Measurements from ENCODE around the gene SIAE. TPM values are rescaled to one million over a fixed set of nuclear protein-coding genes. Genes with fewer than 3 reads are reported as not detected.

Gene SIAE
- polyA plus RNA-seq, 1 experiment = 42.1 TPM

DNA sequence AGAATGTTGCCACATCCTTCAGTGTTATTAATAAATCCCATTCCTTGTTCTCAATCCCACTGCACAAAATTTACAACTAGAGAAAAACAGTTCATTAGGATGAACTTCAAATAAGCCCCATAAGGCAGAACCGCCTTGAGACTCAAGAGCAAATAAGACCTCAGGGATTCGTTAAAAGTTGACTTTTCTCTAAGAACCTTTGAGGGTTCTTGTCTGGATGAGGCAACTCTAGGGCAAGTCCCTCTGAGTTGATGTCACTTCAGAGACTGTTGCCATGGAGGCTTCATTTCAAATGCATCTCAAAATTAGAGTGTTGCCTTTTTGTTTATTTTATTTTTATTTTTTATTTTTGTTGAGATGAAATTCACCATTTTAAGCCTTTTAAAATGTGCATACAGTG is 82.1 kb downstream of the SIAE start:
- Histone ChIP-seq H3K27me3 (ENCODE audit: control insufficient read depth, insufficient read depth, low read length) (no peaks in the 10 kb centered on the region), H3K36me3 (ENCODE audit: control insufficient read depth, insufficient read depth, low read length) (no peaks in the 10 kb centered on the region), H3K4me3 (ENCODE audit: low read depth, low read length) (no peak overlapping the region)
- no peak for TF ChIP-seq CTCF (IDR thresholded peaks at IDR 0.05; ENCODE audit: insufficient read depth, low read depth, low read length)
- ChIA-PET POLR2A (no interaction called here), CTCF (no interaction called here)
- DNase-seq (ENCODE audit: low read depth) = no peak

- ChIA-PET CTCF (interaction anchor here (0.6 to 2.3 kb wide), 10 partner anchors 10 to 515 kb away, joined by 3 to 15 read pairs (median 4); no protein-coding TSS in a partner anchor), POLR2A (no interaction called here)
- Histone ChIP-seq H3K4me3 (ENCODE audit: low read depth, low read length) (no peak overlapping the region), H3K36me3 (ENCODE audit: control insufficient read depth, insufficient read depth, low read length) (no peaks in the 10 kb centered on the region), H3K27me3 (ENCODE audit: control insufficient read depth, insufficient read depth, low read length) (no peaks in the 10 kb centered on the region)
- peak; percentile 74 for TF ChIP-seq CTCF (IDR thresholded peaks at IDR 0.05; ENCODE audit: insufficient read depth, low read depth, low read length)
- DNase-seq (ENCODE audit: low read depth) = no peak
Observed at GRCh38 chr11:124586238-124586860, 87.2 kb downstream of the SIAE start.

GRCh38 chr11:124584681-124585372 is 88.7 kb downstream of the SIAE start:
- ChIA-PET POLR2A (no interaction called here), CTCF (interaction anchor here (1.1 to 2.3 kb wide), 8 partner anchors 8 to 515 kb away, joined by 3 to 15 read pairs (median 8); no protein-coding TSS in a partner anchor)
- no peaks in the 10 kb centered on the region for H3K27me3 ChIP-seq (ENCODE audit: control insufficient read depth, insufficient read depth, low read length)
- H3K4me3 ChIP-seq (ENCODE audit: low read depth, low read length) = no peak overlapping the region
- no peak for TF ChIP-seq CTCF (IDR thresholded peaks at IDR 0.05; ENCODE audit: insufficient read depth, low read depth, low read length)
- H3K36me3 ChIP-seq (ENCODE audit: control insufficient read depth, insufficient read depth, low read length) = no peaks in the 10 kb centered on the region
- no peak for DNase-seq (ENCODE audit: low read depth)

DNA sequence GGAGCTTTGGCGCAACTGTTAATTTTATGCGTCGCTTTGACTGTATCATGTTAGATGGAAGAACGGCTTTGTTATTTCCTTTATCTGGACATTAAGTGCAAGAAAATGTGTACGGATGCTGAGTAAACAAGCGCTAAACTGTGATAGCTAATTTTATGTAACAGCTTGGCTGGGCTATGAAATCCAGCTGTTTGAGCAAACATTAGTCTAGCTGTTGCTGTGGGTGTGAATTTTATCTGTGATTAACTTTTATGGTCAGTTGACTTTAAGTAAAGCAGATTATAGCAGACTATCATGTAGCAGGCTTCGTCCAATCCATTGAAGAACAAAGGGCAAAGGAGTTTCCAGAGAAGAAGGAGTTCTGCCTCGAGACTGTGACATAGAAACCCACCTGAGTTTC is 89.8 kb downstream of the SIAE start:
- ChIA-PET POLR2A (no interaction called here), CTCF (interaction anchor here (0.9 to 2.3 kb wide), 5 partner anchors 46 to 512 kb away, joined by 3 to 8 read pairs (median 6); no protein-coding TSS in a partner anchor)
- Histone ChIP-seq H3K27me3 (ENCODE audit: control insufficient read depth, insufficient read depth, low read length) (no peaks in the 10 kb centered on the region), H3K36me3 (ENCODE audit: control insufficient read depth, insufficient read depth, low read length) (no peaks in the 10 kb centered on the region), H3K4me3 (ENCODE audit: low read depth, low read length) (no peak overlapping the region)
- DNase-seq (ENCODE audit: low read depth) = no peak
- TF ChIP-seq CTCF (IDR thresholded peaks at IDR 0.05; ENCODE audit: insufficient read depth, low read depth, low read length) = no peak

Small RNAs within 50 kb of the gene (small RNA-seq; reads per million reads assigned to genes)
- gene RNA5SP352 (ENCODE audit: insufficient read length, low read depth, low replicate concordance) = not detected

Other genes with a start within 250 kb of the SIAE start
- gene OR8B4, start 248.9 kb downstream of the SIAE start, polyA plus RNA-seq (2011; rRNA removed) = not detected in 2 replicates
- not detected in 2 replicates for gene OR8B8, start 228.0 kb downstream of the SIAE start, polyA plus RNA-seq (2011; rRNA removed)
- not detected in 2 replicates for gene OR8B12, start 130.1 kb downstream of the SIAE start, polyA plus RNA-seq (2011; rRNA removed)
- gene OR8A1, start 103.7 kb downstream of the SIAE start, polyA plus RNA-seq (2011; rRNA removed) = not detected in 2 replicates
- gene PANX3, start 62.3 kb downstream of the SIAE start, polyA plus RNA-seq (2011; rRNA removed) = not detected in 2 replicates
- gene TBRG1, start 50.9 kb downstream of the SIAE start, polyA plus RNA-seq (2011; rRNA removed) = 40.8 and 42.5 TPM in 2 replicates
- gene SPA17, start 165 bp upstream of the SIAE start, polyA plus RNA-seq (2011; rRNA removed) = 2.9 and 12.1 TPM in 2 replicates
- gene NRGN, start 66.2 kb upstream of the SIAE start, polyA plus RNA-seq (2011; rRNA removed) = 0.98 and 1.6 TPM in 2 replicates
- not detected in 2 replicates for gene VSIG2, start 78.5 kb upstream of the SIAE start, polyA plus RNA-seq (2011; rRNA removed)
- gene ESAM, start 88.6 kb upstream of the SIAE start, polyA plus RNA-seq (2011; rRNA removed) = 0.17 and 0.18 TPM in 2 replicates
- gene MSANTD2, start 126.7 kb upstream of the SIAE start, polyA plus RNA-seq (2011; rRNA removed) = 3.4 and 5.7 TPM in 2 replicates
- 17.2 and 27.8 TPM in 2 replicates for gene ROBO3, start 191.7 kb upstream of the SIAE start, polyA plus RNA-seq (2011; rRNA removed)
- gene ROBO4, start 224.1 kb upstream of the SIAE start, polyA plus RNA-seq (2011; rRNA removed) = 0.10 and 0.26 TPM in 2 replicates
- not detected in 2 replicates for gene HEPN1, start 245.5 kb upstream of the SIAE start, polyA plus RNA-seq (2011; rRNA removed)